CD1c-positive myeloid dendritic cell (primary cell): ENCODE results near the gene SPPL2A.
"Not testable (repeated sequence)": the region's sequence is repeated elsewhere in the genome, so short reads cannot be mapped to it uniquely, and the experiment has no call there.

Source experiments
- DNase-seq: peaks from one replicate; pipeline ENCODE4 v3.0.0-alpha.2; 2016; ENCODE audit errors: extremely low spot score

Gene SPPL2A

GRCh38 chr15:50773389-50773788 is 7.9 kb upstream of the SPPL2A start:
- no peak for DNase-seq

- DNase-seq: no peak
Observed at GRCh38 chr15:50767332-50767861, 1.9 kb upstream of the SPPL2A start.

- peak; percentile 45 for DNase-seq
Observed at GRCh38 chr15:50764461-50765194, 878 bp downstream of the SPPL2A start.

- DNase-seq: no peak
Observed at GRCh38 chr15:50758712-50759205, 6.7 kb downstream of the SPPL2A start.

GRCh38 chr15:50753463-50753862 is 12.0 kb downstream of the SPPL2A start:
- DNase-seq: no peak

GRCh38 chr15:50751394-50751793 is 14.1 kb downstream of the SPPL2A start:
- no peak for DNase-seq

- no peak for DNase-seq
Observed at GRCh38 chr15:50750227-50750705, 15.2 kb downstream of the SPPL2A start.

GRCh38 chr15:50747523-50747922 is 18.0 kb downstream of the SPPL2A start:
- no peak for DNase-seq

GRCh38 chr15:50744601-50745000 is 20.9 kb downstream of the SPPL2A start:
- no peak for DNase-seq

GRCh38 chr15:50740955-50741354 is 24.6 kb downstream of the SPPL2A start:
- DNase-seq: no peak

GRCh38 chr15:50736823-50737222 is 28.7 kb downstream of the SPPL2A start:
- DNase-seq: no peak

- DNase-seq: no peak
Observed at GRCh38 chr15:50735156-50735555, 30.4 kb downstream of the SPPL2A start.

- no peak for DNase-seq
Observed at GRCh38 chr15:50726315-50726714, 39.2 kb downstream of the SPPL2A start.

- no peak for DNase-seq
Observed at GRCh38 chr15:50718700-50719125, 46.8 kb downstream of the SPPL2A start.

GRCh38 chr15:50712018-50712417 is 53.5 kb downstream of the SPPL2A start:
- DNase-seq: no peak

GRCh38 chr15:50710585-50710984 is 54.9 kb downstream of the SPPL2A start:
- DNase-seq: no peak

- DNase-seq: no peak
Observed at GRCh38 chr15:50707878-50708427, 57.6 kb downstream of the SPPL2A start.

- DNase-seq: no peak
Observed at GRCh38 chr15:50702762-50703334, 62.7 kb downstream of the SPPL2A start.

GRCh38 chr15:50698101-50698500 is 67.4 kb downstream of the SPPL2A start:
- DNase-seq: no peak

GRCh38 chr15:50697109-50697797 is 68.3 kb downstream of the SPPL2A start:
- no peak for DNase-seq

GRCh38 chr15:50694634-50695165 is 70.8 kb downstream of the SPPL2A start:
- not testable (repeated sequence) for DNase-seq
